Ishikawa (cell line): ENCODE data around the gene MAP4K3.

Experiments used
- CEBPB ChIP-seq: IDR thresholded peaks from 2 replicates; pipeline ENCODE4 v1.6.1; 2012
- CREB1 ChIP-seq: IDR thresholded peaks from 2 replicates; pipeline ENCODE4 v1.6.1; 2012; ENCODE audit warnings: low read depth
- EGR1 ChIP-seq: IDR thresholded peaks from 2 replicates; pipeline ENCODE4 v1.6.1; 2012
- EP300 ChIP-seq: IDR thresholded peaks from 2 replicates; pipeline ENCODE4 v1.6.1; 2012; ENCODE audit warnings: borderline replicate concordance
- FOXM1 ChIP-seq: IDR thresholded peaks from 2 replicates; pipeline ENCODE4 v1.6.1; 2012; ENCODE audit warnings: low read depth, borderline replicate concordance
- MAX ChIP-seq: IDR thresholded peaks from 2 replicates; pipeline ENCODE4 v1.6.1; 2012
- NFIC ChIP-seq: IDR thresholded peaks from 2 replicates; pipeline ENCODE4 v1.6.1; 2012
- RAD21 ChIP-seq: IDR thresholded peaks from 2 replicates; pipeline ENCODE4 v1.6.1; 2012; ENCODE audit warnings: low read depth
- REST ChIP-seq: IDR thresholded peaks from 2 replicates; pipeline ENCODE4 v1.6.1; 2012; ENCODE audit warnings: low read depth, mild to moderate bottlenecking
- TAF1 ChIP-seq: IDR thresholded peaks from 2 replicates; pipeline ENCODE4 v1.6.1; 2012; ENCODE audit warnings: low read depth, mild to moderate bottlenecking
- TCF12 ChIP-seq: IDR thresholded peaks from 2 replicates; pipeline ENCODE4 v1.6.1; 2012; ENCODE audit warnings: low read depth
- TEAD4 ChIP-seq: IDR thresholded peaks from 2 replicates; pipeline ENCODE4 v1.6.1; 2012
- USF1 ChIP-seq: IDR thresholded peaks from 2 replicates; pipeline ENCODE4 v1.6.1; 2012
- YY1 ChIP-seq: IDR thresholded peaks from 2 replicates; pipeline ENCODE4 v1.6.1; 2012; ENCODE audit warnings: low read depth
- ZBTB7A ChIP-seq: IDR thresholded peaks from 2 replicates; pipeline ENCODE4 v1.6.1; 2012; ENCODE audit warnings: low read depth

MAP4K3 gene

GRCh38 chr2:39216346-39217191, 220.5 kb downstream of the MAP4K3 start:
- no peak for TF ChIP-seq CEBPB
- TF ChIP-seq NFIC, result no peak
- no peak for TF ChIP-seq TAF1
- TF ChIP-seq CREB1, result no peak
- no peak for TF ChIP-seq YY1
- no peak for TF ChIP-seq TEAD4
- no peak for TF ChIP-seq FOXM1
- no peak for TF ChIP-seq EGR1

- TF ChIP-seq REST, result no peak
- no peak for TF ChIP-seq ZBTB7A
- no peak for TF ChIP-seq MAX
- TF ChIP-seq CREB1, result no peak
- no peak for TF ChIP-seq RAD21
- TF ChIP-seq USF1, result no peak
- TF ChIP-seq TAF1, result no peak
- no peak for TF ChIP-seq EP300
- TF ChIP-seq TCF12, result no peak
Measured at GRCh38 chr2:39215545-39215944, 221.5 kb downstream of the MAP4K3 start.

GRCh38 chr2:39213015-39213414, 224.1 kb downstream of the MAP4K3 start:
- TF ChIP-seq RAD21 (no peak), TAF1 (no peak), CREB1 (no peak), YY1 (no peak), TCF12 (no peak), TEAD4 (no peak), USF1 (no peak), EP300 (no peak), MAX (no peak), REST (no peak)

- TF ChIP-seq FOXM1 (no peak), TEAD4 (no peak), EP300 (no peak), TAF1 (no peak), CEBPB (no peak), REST (no peak), USF1 (no peak), EGR1 (no peak), RAD21 (no peak), MAX (no peak), NFIC (no peak)
Measured at GRCh38 chr2:39210846-39211245, 226.2 kb downstream of the MAP4K3 start.
